HG02943 (cell line): ENCODE data around the gene RNF157.
"Not testable (repeated sequence)": the region's sequence is repeated elsewhere in the genome, so short reads cannot be mapped to it uniquely, and the experiment has no call there.

Experiments used
- ATAC-seq: cut with Tn5 transposase; IDR thresholded peaks from one replicate; pipeline ENCODE4 v1.9.1; 2021; ENCODE audit warnings: mild to moderate bottlenecking, low read depth, moderate library complexity; ENCODE audit not compliant: unreplicated experiment

RNF157 gene

GRCh38 chr17:76237859-76238313 is 2.4 kb downstream of the RNF157 start:
- ATAC-seq, result no peak

GRCh38 chr17:76236603-76237002 is 3.7 kb downstream of the RNF157 start:
- ATAC-seq, result no peak

GRCh38 chr17:76235883-76236282 is 4.4 kb downstream of the RNF157 start:
- ATAC-seq, result no peak

GRCh38 chr17:76234354-76234679 is 6.0 kb downstream of the RNF157 start:
- ATAC-seq, result no peak

- no peak for ATAC-seq
Observed at GRCh38 chr17:76233588-76234353, 6.5 kb downstream of the RNF157 start.

GRCh38 chr17:76232342-76232741 is 8.0 kb downstream of the RNF157 start:
- ATAC-seq, result no peak

- ATAC-seq, result not testable (repeated sequence)
Observed at GRCh38 chr17:76226749-76227148, 13.5 kb downstream of the RNF157 start.

- not testable (repeated sequence) for ATAC-seq
Observed at GRCh38 chr17:76225373-76226086, 14.8 kb downstream of the RNF157 start.

GRCh38 chr17:76223802-76224201 is 16.5 kb downstream of the RNF157 start:
- no peak for ATAC-seq

- ATAC-seq, result no peak
Observed at GRCh38 chr17:76219670-76220383, 20.5 kb downstream of the RNF157 start.

- ATAC-seq, result no peak
Observed at GRCh38 chr17:76217081-76217480, 23.2 kb downstream of the RNF157 start.

GRCh38 chr17:76213491-76213890 is 26.8 kb downstream of the RNF157 start:
- ATAC-seq, result no peak

- ATAC-seq, result no peak
Observed at GRCh38 chr17:76208120-76208519, 32.2 kb downstream of the RNF157 start.

- no peak for ATAC-seq
Observed at GRCh38 chr17:76207275-76208059, 32.8 kb downstream of the RNF157 start.

GRCh38 chr17:76205542-76206144 is 34.6 kb downstream of the RNF157 start:
- ATAC-seq, result not testable (repeated sequence)

GRCh38 chr17:76204277-76204676 is 36.0 kb downstream of the RNF157 start:
- no peak for ATAC-seq

- no peak for ATAC-seq
Observed at GRCh38 chr17:76200354-76200753, 39.9 kb downstream of the RNF157 start.

- no peak for ATAC-seq
Observed at GRCh38 chr17:76199469-76199868, 40.8 kb downstream of the RNF157 start.

GRCh38 chr17:76198702-76199101 is 41.6 kb downstream of the RNF157 start:
- no peak for ATAC-seq

- no peak for ATAC-seq
Observed at GRCh38 chr17:76197911-76198310, 42.4 kb downstream of the RNF157 start.
